ENCODE results near the gene OTP.

- TF ChIP-seq, protein P1, sequence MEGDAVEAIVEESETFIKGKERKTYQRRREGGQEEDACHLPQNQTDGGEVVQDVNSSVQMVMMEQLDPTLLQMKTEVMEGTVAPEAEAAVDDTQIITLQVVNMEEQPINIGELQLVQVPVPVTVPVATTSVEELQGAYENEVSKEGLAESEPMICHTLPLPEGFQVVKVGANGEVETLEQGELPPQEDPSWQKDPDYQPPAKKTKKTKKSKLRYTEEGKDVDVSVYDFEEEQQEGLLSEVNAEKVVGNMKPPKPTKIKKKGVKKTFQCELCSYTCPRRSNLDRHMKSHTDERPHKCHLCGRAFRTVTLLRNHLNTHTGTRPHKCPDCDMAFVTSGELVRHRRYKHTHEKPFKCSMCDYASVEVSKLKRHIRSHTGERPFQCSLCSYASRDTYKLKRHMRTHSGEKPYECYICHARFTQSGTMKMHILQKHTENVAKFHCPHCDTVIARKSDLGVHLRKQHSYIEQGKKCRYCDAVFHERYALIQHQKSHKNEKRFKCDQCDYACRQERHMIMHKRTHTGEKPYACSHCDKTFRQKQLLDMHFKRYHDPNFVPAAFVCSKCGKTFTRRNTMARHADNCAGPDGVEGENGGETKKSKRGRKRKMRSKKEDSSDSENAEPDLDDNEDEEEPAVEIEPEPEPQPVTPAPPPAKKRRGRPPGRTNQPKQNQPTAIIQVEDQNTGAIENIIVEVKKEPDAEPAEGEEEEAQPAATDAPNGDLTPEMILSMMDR (IDR thresholded peaks at IDR 0.05): no peak
- peak; percentile 57 for TF ChIP-seq EZH2 (IDR thresholded peaks at IDR 0.05; ENCODE audit: borderline replicate concordance, insufficient read depth, low read depth, low read length, poor library complexity, severe bottlenecking)
Observed at GRCh38 chr5:77632526-77633206, 5.8 kb downstream of the OTP start.
